ENCODE data around the gene FZR1. TPM values are rescaled to one million over a fixed set of nuclear protein-coding genes. Genes with fewer than 3 reads are reported as not detected.

Gene FZR1
- total and polyA plus RNA-seq, 9 of the 15 experiments (the other 6 are each of a cell fraction or from before 2014, with no cell fraction given): 0.18 to 48.0 (median 22.2) TPM

GRCh38 chr19:3586127-3586626, 80.1 kb downstream of the FZR1 start:
- Histone ChIP-seq H3K9ac (ENCODE audit: insufficient read depth in 1 of 2, low read depth in 2 of 2, low read length in 2 of 2) (peak overlapping the region; percentile 63 to 85; a peak in 3 of 4 replicates), H4K20me1 (replicated peaks; ENCODE audit: control insufficient read depth, insufficient read depth, low read length) (no peaks in the 10 kb centered on the region), H3K36me3 (ENCODE audit: control insufficient read depth, insufficient read depth, low read length) (no peaks in the 10 kb centered on the region), H3K9me1 (ENCODE audit: control insufficient read depth, insufficient read depth, low read length) (no peaks in the 10 kb centered on the region), H3K79me2 (ENCODE audit: control insufficient read depth, insufficient read depth, low read length) (no peaks in the 10 kb centered on the region), H3K4me2 (ENCODE audit: insufficient read depth, low read length) (peak overlapping the region; percentile 63), H3K4me3 (peak overlapping the region; percentile 42), H3K9me3 (replicated peaks; ENCODE audit: control insufficient read depth, insufficient read depth, low read depth, low read length) (0 out of 2 replicates have a peak, but pooled peaks cover 4% of the 10 kb centered on the region), H3K4me1 (replicated peaks in 1 of 2; ENCODE audit: control insufficient read depth in 2 of 2, insufficient read depth in 2 of 2, low read length in 2 of 2) (peaks cover 0 to 26% of the 10 kb centered on the region in 2 experiments; a peak in 2 of 5 replicates), H3K27me3 (ENCODE audit: control insufficient read depth in 2 of 2, insufficient read depth in 2 of 2, low read length in 2 of 2) (no peaks in the 10 kb centered on the region), H2AFZ (ENCODE audit: low read depth, low read length) (peak overlapping the region; percentile 97), H3K27ac (ENCODE audit: extremely low read depth, low read depth, low read length) (no peak overlapping the region; the same call in 2 of the 3 replicates)
- POLR2A ChIA-PET: interaction anchor here (0.6 to 1.3 kb wide), 3 partner anchors 9 to 36 kb away, joined by 3 to 4 read pairs (median 3); no protein-coding TSS in a partner anchor
- DNase-seq (ENCODE audit: extremely low read depth in 1 of 4, low spot score in 3 of 4) (peak; percentile 62 to 74 (median 71)), ATAC-seq (peak; percentile 82), FAIRE-seq (no peak)
- in situ Hi-C loops (cut with MboI) (no loop called here), intact Hi-C loops (cut with micrococcal nuclease) (loop anchor here (1.0 kb wide), 1 partner anchor 32 kb away; no protein-coding TSS in a partner anchor)
- WGBS (ENCODE audit: insufficient coverage, low coverage, missing lambda C conversion rate): 21% methylated on average over 11 of the region's 16 CpGs
- CTCF ChIA-PET (ENCODE audit: low intra/inter-chr PET ratio): interaction anchor here (0.6 kb wide), 3 partner anchors 36 to 119 kb away, joined by 3 to 8 read pairs (median 3); no protein-coding TSS in a partner anchor
- BruUV-seq (replicated peaks): no TSS peak
- TF ChIP-seq EP300 (IDR thresholded peaks at IDR 0.05; ENCODE audit: low read length) (no peak), SIRT6 (IDR thresholded peaks at IDR 0.05; ENCODE audit: low read depth, low read length) (no peak), ZNF766 (CRISPR knock-in tag; conservative IDR thresholded peaks at IDR 0.05) (no peak), NFATC3 (IDR thresholded peaks at IDR 0.05) (no peak), ATF3 (IDR thresholded peaks at IDR 0.05) (no peak), ATF3 (CRISPR knock-in tag; conservative IDR thresholded peaks at IDR 0.05) (no peak), DEAF1 (CRISPR knock-in tag; IDR thresholded peaks at IDR 0.05) (peak; percentile 30; the same call in 1 of the 2 replicates), MCM5 (IDR thresholded peaks at IDR 0.05; ENCODE audit: low read depth) (no peak), SLC30A9 (CRISPR knock-in tag; IDR thresholded peaks at IDR 0.05) (no peak), ATF7 (IDR thresholded peaks at IDR 0.05) (0 out of 2 replicates have a peak, but pooled peaks have one; percentile 21), DACH1 (IDR thresholded peaks at IDR 0.05; ENCODE audit: partially characterized antibody) (no peak), ZFP91 (CRISPR knock-in tag; IDR thresholded peaks at IDR 0.05) (no peak), RBFOX2 (IDR thresholded peaks at IDR 0.05; ENCODE audit: low read depth, low read length) (peak; percentile 11), RB1 (IDR thresholded peaks at IDR 0.05; ENCODE audit: low read depth) (peak; percentile 50; the same call in 1 of the 2 replicates), TEAD4 (IDR thresholded peaks at IDR 0.05; ENCODE audit: low read length) (no peak), TEAD4 (CRISPR knock-in tag; IDR thresholded peaks at IDR 0.05; ENCODE audit: borderline replicate concordance) (no peak), RBM22 (IDR thresholded peaks at IDR 0.05; ENCODE audit: low read depth, low read length, poor library complexity, severe bottlenecking) (peak; percentile 34), CBX2 (IDR thresholded peaks at IDR 0.05; ENCODE audit: insufficient read depth, low read length, poor library complexity, severe bottlenecking) (no peak), PTBP1 (IDR thresholded peaks at IDR 0.05; ENCODE audit: low read depth, low read length) (no peak), ZNF197 (CRISPR knock-in tag; IDR thresholded peaks at IDR 0.05; ENCODE audit: low read depth) (no peak), RNF2 (IDR thresholded peaks at IDR 0.05) (no peak)
